ENCODE measurements around the gene TOE1. TPM values are rescaled to one million over a fixed set of nuclear protein-coding genes. Genes with fewer than 3 reads are reported as not detected.
"Not testable (repeated sequence)": the region's sequence is repeated elsewhere in the genome, so short reads cannot be mapped to it uniquely, and the experiment has no call there.

The TOE1 gene
- total RNA-seq, 1 experiment from 2014 or later = 11.5 TPM

DNA sequence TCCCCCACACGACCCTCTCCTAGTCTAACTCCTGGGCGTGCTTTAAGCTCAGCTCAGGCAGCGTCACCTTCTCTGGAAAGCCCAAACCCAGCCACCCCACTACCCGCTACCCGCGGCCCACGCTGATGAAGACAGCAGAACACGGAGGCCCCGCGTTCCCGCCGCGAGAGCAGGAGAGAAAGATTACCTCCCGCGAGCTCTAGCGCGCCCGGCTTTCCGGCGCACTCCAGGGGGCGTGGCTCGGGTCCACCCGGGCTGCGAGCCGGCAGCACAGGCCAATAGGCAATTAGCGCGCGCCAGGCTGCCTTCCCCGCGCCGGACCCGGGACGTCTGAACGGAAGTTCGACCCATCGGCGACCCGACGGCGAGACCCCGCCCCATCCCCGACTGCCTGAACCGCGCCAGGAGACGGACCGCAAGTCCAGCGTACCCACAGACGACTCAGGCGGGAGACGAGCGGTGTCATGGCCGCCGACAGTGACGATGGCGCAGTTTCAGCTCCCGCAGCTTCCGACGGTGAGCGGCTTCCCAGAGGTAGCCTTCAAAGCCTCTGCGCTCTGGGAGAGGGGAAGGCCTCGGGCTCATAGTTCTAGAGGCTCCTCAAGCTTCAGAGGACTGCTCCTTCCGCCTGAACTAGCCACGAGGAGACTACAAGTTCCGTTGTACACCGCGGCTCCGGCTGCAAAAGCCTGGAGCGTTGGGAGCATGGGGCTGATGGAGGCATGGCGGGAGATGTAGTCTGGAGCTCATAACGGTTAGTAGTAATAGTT is at the start of gene TOE1, which contains the start of gene MUTYH (continued):
- TF ChIP-seq, protein P1, sequence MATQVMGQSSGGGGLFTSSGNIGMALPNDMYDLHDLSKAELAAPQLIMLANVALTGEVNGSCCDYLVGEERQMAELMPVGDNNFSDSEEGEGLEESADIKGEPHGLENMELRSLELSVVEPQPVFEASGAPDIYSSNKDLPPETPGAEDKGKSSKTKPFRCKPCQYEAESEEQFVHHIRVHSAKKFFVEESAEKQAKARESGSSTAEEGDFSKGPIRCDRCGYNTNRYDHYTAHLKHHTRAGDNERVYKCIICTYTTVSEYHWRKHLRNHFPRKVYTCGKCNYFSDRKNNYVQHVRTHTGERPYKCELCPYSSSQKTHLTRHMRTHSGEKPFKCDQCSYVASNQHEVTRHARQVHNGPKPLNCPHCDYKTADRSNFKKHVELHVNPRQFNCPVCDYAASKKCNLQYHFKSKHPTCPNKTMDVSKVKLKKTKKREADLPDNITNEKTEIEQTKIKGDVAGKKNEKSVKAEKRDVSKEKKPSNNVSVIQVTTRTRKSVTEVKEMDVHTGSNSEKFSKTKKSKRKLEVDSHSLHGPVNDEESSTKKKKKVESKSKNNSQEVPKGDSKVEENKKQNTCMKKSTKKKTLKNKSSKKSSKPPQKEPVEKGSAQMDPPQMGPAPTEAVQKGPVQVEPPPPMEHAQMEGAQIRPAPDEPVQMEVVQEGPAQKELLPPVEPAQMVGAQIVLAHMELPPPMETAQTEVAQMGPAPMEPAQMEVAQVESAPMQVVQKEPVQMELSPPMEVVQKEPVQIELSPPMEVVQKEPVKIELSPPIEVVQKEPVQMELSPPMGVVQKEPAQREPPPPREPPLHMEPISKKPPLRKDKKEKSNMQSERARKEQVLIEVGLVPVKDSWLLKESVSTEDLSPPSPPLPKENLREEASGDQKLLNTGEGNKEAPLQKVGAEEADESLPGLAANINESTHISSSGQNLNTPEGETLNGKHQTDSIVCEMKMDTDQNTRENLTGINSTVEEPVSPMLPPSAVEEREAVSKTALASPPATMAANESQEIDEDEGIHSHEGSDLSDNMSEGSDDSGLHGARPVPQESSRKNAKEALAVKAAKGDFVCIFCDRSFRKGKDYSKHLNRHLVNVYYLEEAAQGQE (IDR thresholded peaks at IDR 0.05; ENCODE audit: low read depth) = no peak

DNA sequence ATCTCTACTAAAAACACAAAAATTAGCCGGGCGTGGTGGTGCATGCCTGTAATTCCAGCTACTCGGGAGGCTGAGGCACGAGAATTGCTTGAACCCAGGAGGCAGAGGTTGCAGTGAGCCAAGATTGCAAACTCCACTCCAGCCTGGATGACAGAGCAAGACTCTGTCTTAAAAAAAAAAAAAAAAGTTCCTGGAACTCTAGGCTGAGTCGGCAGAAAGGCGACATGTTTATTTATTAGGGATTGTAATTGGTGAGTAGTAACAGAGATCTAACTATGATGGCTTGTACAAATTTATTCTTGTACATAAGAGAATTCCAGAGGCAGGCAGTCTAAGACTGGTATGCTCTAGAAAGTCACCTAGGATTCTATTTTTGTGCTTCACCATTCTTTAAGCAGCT is 49.0 kb upstream of the TOE1 start:
- POLR2A ChIA-PET; H3K9ac ChIP-seq (ENCODE audit: low read length); H2AFZ ChIP-seq (ENCODE audit: low read depth, low read length, poor library complexity, severe bottlenecking); CTCF ChIA-PET; H3K9me2 ChIP-seq (ENCODE audit: insufficient read depth); H3K79me2 ChIP-seq (ENCODE audit: insufficient read depth, low read length); H3K4me1 ChIP-seq (ENCODE audit: control insufficient read depth in 1 of 2, insufficient read depth in 2 of 2, low read length in 2 of 2); H3K4me3 ChIP-seq (replicated peaks in 1 of 2; ENCODE audit: low read depth in 1 of 2, low read length in 2 of 2); H3K9me3 ChIP-seq (ENCODE audit: control insufficient read depth in 1 of 2, insufficient read depth in 1 of 2, low read depth in 1 of 2, low read length in 2 of 2); RAD21 ChIA-PET (ENCODE audit: low non-redundant PET in 1 of 2, low total read pairs in 2 of 2, uncharacterized antibody in 2 of 2, unreplicated experiment in 2 of 2); intact Hi-C loops (cut with micrococcal nuclease); ATAC-seq; H3K27me3 ChIP-seq (ENCODE audit: insufficient read depth, low read length); H4K20me1 ChIP-seq (ENCODE audit: insufficient read depth); BruUV-seq (replicated peaks); DNase-seq (ENCODE audit: low read depth, low spot score); H3K27ac ChIP-seq (ENCODE audit: low read depth, low read length); H3K4me2 ChIP-seq (ENCODE audit: low read length); H3K36me3 ChIP-seq (ENCODE audit: control insufficient read depth in 1 of 2, insufficient read depth in 2 of 2, low read length in 2 of 2): not testable (repeated sequence)

DNA sequence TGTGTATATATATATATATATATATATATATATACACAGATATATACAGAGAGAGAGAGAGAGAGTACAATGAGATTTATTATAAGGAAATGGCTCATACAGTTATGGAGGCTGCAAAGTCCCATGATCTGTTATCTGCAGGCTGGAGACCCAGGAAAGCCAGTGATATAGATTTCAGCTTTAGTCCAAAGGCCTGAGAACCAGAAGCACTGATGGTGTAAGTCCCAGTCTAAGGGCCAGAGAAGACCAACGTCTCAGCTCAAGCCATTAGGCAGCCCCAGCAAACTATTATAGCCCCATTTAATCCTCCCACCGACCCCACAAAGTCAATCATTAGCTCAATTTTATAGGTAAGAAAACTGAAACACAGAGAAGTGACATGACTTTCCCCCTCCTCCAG is 48.3 kb upstream of the TOE1 start:
- H3K9ac ChIP-seq (ENCODE audit: low read length) = no peak overlapping the region
- CTCF ChIA-PET = interaction anchor here (2.4 kb wide), 1 partner anchor 277 kb away, joined by 7 read pairs; no protein-coding TSS in a partner anchor
- H2AFZ ChIP-seq (ENCODE audit: low read depth, low read length, poor library complexity, severe bottlenecking) = no peak overlapping the region
- intact Hi-C loops (cut with micrococcal nuclease) = no loop called here
- no peaks in the 10 kb centered on the region for H3K4me1 ChIP-seq (ENCODE audit: control insufficient read depth in 1 of 2, insufficient read depth in 2 of 2, low read length in 2 of 2)
- DNase-seq (ENCODE audit: low read depth, low spot score) (no peak), ATAC-seq (no peak)
- H3K27me3 ChIP-seq (ENCODE audit: insufficient read depth, low read length) = no peaks in the 10 kb centered on the region
- no peaks in the 10 kb centered on the region for H3K9me3 ChIP-seq (ENCODE audit: control insufficient read depth in 1 of 2, insufficient read depth in 1 of 2, low read depth in 1 of 2, low read length in 2 of 2)
- RAD21 ChIA-PET (ENCODE audit: low non-redundant PET in 1 of 2, low total read pairs in 2 of 2, uncharacterized antibody in 2 of 2, unreplicated experiment in 2 of 2) = no interaction called here
- no TSS peak for BruUV-seq (replicated peaks)
- H3K9me2 ChIP-seq (ENCODE audit: insufficient read depth) = no peaks in the 10 kb centered on the region
- no peak overlapping the region for H3K4me2 ChIP-seq (ENCODE audit: low read length)
- no peak overlapping the region for H3K4me3 ChIP-seq (replicated peaks in 1 of 2; ENCODE audit: low read depth in 1 of 2, low read length in 2 of 2)
- POLR2A ChIA-PET = interaction anchor here (1.1 kb wide), 1 partner anchor 280 kb away, joined by 4 read pairs; the partner anchor contains the start of gene UROD
- no peak overlapping the region for H3K27ac ChIP-seq (ENCODE audit: low read depth, low read length)
- no peaks in the 10 kb centered on the region for H3K36me3 ChIP-seq (ENCODE audit: control insufficient read depth in 1 of 2, insufficient read depth in 2 of 2, low read length in 2 of 2)
- no peaks in the 10 kb centered on the region for H4K20me1 ChIP-seq (ENCODE audit: insufficient read depth)
- H3K79me2 ChIP-seq (ENCODE audit: insufficient read depth, low read length) = no peaks in the 10 kb centered on the region
- TF ChIP-seq CEBPB (IDR thresholded peaks at IDR 0.05; ENCODE audit: low read depth) (no peak), ELF1 (IDR thresholded peaks at IDR 0.05; ENCODE audit: borderline replicate concordance, low read depth) (no peak), CBX3 (IDR thresholded peaks at IDR 0.05; ENCODE audit: low read depth) (no peak), JUND (IDR thresholded peaks at IDR 0.05) (no peak), YY1 (IDR thresholded peaks at IDR 0.05; ENCODE audit: extremely low read depth, insufficient replicate concordance, low read depth, low read length) (no peak), FOSL1 (IDR thresholded peaks at IDR 0.05; ENCODE audit: low read depth) (no peak), POLR2A (IDR thresholded peaks at IDR 0.05; ENCODE audit: borderline replicate concordance, extremely low read depth, insufficient read depth, insufficient read length) (no peak), TCF7L2 (IDR thresholded peaks at IDR 0.05; ENCODE audit: borderline replicate concordance, extremely low read depth, insufficient read depth, insufficient read length) (no peak)
- TF ChIP-seq, protein P2, sequence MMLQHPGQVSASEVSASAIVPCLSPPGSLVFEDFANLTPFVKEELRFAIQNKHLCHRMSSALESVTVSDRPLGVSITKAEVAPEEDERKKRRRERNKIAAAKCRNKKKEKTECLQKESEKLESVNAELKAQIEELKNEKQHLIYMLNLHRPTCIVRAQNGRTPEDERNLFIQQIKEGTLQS (IDR thresholded peaks at IDR 0.05) = no peak
- TF ChIP-seq, protein P3, sequence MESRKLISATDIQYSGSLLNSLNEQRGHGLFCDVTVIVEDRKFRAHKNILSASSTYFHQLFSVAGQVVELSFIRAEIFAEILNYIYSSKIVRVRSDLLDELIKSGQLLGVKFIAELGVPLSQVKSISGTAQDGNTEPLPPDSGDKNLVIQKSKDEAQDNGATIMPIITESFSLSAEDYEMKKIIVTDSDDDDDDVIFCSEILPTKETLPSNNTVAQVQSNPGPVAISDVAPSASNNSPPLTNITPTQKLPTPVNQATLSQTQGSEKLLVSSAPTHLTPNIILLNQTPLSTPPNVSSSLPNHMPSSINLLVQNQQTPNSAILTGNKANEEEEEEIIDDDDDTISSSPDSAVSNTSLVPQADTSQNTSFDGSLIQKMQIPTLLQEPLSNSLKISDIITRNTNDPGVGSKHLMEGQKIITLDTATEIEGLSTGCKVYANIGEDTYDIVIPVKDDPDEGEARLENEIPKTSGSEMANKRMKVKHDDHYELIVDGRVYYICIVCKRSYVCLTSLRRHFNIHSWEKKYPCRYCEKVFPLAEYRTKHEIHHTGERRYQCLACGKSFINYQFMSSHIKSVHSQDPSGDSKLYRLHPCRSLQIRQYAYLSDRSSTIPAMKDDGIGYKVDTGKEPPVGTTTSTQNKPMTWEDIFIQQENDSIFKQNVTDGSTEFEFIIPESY (IDR thresholded peaks at IDR 0.05; ENCODE audit: extremely low read depth, insufficient replicate concordance, low read length) = no peak
- TF ChIP-seq, protein P4, sequence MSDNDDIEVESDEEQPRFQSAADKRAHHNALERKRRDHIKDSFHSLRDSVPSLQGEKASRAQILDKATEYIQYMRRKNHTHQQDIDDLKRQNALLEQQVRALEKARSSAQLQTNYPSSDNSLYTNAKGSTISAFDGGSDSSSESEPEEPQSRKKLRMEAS (IDR thresholded peaks at IDR 0.05) = no peak

All from HCT116 (cell line).